Lower lobe of right lung (tissue), 2 donors: ENCODE data around the gene C12orf42. TPM values are rescaled to one million over a fixed set of nuclear protein-coding genes. Genes with fewer than 3 reads are reported as not detected.

Source experiments
- ATAC-seq, 2 donors: fragments of 200-7000 bp; cut with Tn5 transposase; one replicate each; pipeline ENCODE4 v1.9.1; 2020 to 2022; ENCODE audit warnings: mild to moderate bottlenecking in 2 of 2, moderate library complexity in 2 of 2
- DNase-seq: peaks from one replicate; pipeline ENCODE4 v3.0.0-alpha.2; 2020
- H3K27ac ChIP-seq: fragments of 200-600 bp; one replicate; pipeline ENCODE4 v1.8.0; 2022
- H3K27me3 ChIP-seq: fragments of 200-600 bp; one replicate; pipeline ENCODE4 v1.8.0; 2022; ENCODE audit warnings: low read depth
- H3K36me3 ChIP-seq: fragments of 200-600 bp; one replicate; pipeline ENCODE4 v1.8.0; 2022; ENCODE audit warnings: mild to moderate bottlenecking
- H3K4me1 ChIP-seq: fragments of 200-600 bp; one replicate; pipeline ENCODE4 v1.8.0; 2022
- H3K4me3 ChIP-seq: fragments of 200-600 bp; one replicate; pipeline ENCODE4 v1.8.0; 2022; ENCODE audit warnings: mild to moderate bottlenecking
- H3K9me3 ChIP-seq: fragments of 200-600 bp; one replicate; pipeline ENCODE4 v1.8.0; 2022
- CTCF ChIP-seq: fragments of 200-600 bp; IDR thresholded peaks from one replicate; pipeline ENCODE4 v1.8.0; 2022; ENCODE audit warnings: antibody characterized with exemption, mild to moderate bottlenecking
- intact Hi-C: fragments of 100-400 bp; cut with DNase I; formaldehyde crosslinking; loops from one replicate; pipeline ENCODE4 v1.11.0; 2022
- total RNA-seq: library from RNA; stranded (reverse); fragmentation: NEBNext Ultra II Directional; extraction: Animal tissue kit (Norgen Biotek cat#: 25700); gene quantifications from one replicate; pipeline ENCODE4 v1.2.1, GENCODE V29; 2021
- donor health status: DM: no; HTN: yes; CAD: no; lungs with severe emphysema.

C12orf42 gene
- total RNA-seq, 1 donor from 2014 or later = not detected

GRCh38 chr12:103313894-103314293 is 181.9 kb downstream of the C12orf42 start:
- intact Hi-C loops = no loop called here
- Histone ChIP-seq H3K27ac (no peak overlapping the region), H3K27me3 (no peaks in the 10 kb centered on the region), H3K9me3 (no peaks in the 10 kb centered on the region), H3K4me1 (no peaks in the 10 kb centered on the region), H3K4me3 (no peak overlapping the region), H3K36me3 (no peaks in the 10 kb centered on the region)
- DNase-seq (no peak), ATAC-seq (no peak)
- TF ChIP-seq CTCF = no peak

DNA sequence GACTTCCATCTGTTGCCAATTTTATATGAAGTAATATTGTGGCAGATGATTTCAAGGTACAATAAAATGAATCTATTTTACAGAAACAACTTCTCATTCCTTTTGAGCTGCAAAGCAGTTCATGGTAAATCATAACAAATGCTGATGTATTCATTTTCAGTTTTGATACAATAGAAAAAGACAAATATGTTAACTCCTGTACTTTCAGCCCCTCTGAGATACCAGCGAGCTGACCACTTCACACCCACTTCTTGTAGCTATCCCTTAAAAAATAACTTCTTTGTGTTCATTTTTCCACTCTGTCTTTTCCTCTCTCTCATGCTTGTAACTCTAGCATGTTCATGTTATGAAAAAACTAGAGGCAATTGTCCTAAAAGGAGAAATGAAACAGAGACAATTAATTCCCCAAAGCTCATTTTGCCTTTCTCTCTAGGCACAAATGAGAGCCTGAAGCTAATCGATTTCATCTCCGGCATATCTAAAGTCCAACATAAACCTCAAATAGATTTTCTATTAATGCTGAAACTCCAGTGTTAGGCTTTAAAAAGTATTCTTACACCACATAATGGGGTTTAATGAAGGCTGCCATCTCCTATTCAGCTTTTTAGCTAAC is 182.9 kb downstream of the C12orf42 start:
- intact Hi-C loops = no loop called here
- DNase-seq (no peak), ATAC-seq (no peak)
- Histone ChIP-seq H3K27ac (no peak overlapping the region), H3K4me1 (no peaks in the 10 kb centered on the region), H3K36me3 (no peaks in the 10 kb centered on the region), H3K9me3 (no peaks in the 10 kb centered on the region), H3K4me3 (no peak overlapping the region), H3K27me3 (no peaks in the 10 kb centered on the region)
- TF ChIP-seq CTCF = no peak

- intact Hi-C loops = no loop called here
- Histone ChIP-seq H3K4me3 (no peak overlapping the region), H3K36me3 (no peaks in the 10 kb centered on the region), H3K27ac (no peak overlapping the region), H3K9me3 (no peaks in the 10 kb centered on the region), H3K27me3 (no peaks in the 10 kb centered on the region), H3K4me1 (no peaks in the 10 kb centered on the region)
- ATAC-seq (no peak), DNase-seq (no peak)
- TF ChIP-seq CTCF = no peak
Measured at GRCh38 chr12:103310546-103311270, 185.1 kb downstream of the C12orf42 start.

DNA sequence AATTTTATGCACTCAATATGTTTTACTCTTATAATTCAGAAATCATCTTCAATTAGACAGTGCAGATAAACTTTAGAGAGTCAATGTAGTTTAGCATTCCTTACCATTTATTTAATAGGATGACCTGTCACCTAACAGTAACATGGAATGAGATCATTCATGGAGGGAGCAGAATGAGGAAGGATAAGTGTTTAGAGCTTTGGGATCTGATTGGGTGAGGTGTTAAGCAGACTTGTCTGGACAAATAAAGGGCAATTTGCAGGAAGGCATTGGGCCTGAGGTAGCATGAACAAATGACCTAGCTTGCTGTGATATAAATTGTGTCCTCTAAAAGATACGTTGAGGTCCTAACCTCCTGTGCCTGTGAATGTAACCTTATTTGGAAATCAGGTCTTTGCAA is 187.4 kb downstream of the C12orf42 start:
- no peak for TF ChIP-seq CTCF
- no peak for ATAC-seq
- no peak overlapping the region for H3K4me3 ChIP-seq

GRCh38 chr12:103303484-103303883 is 192.3 kb downstream of the C12orf42 start:
- ATAC-seq = no peak
- no peak overlapping the region for H3K4me3 ChIP-seq
- no peaks in the 10 kb centered on the region for H3K9me3 ChIP-seq
- peaks cover 15% of the 10 kb centered on the region for H3K27me3 ChIP-seq
- no peak overlapping the region for H3K27ac ChIP-seq
- no peak for TF ChIP-seq CTCF
- DNase-seq = no peak
- H3K4me1 ChIP-seq = no peaks in the 10 kb centered on the region
- H3K36me3 ChIP-seq = no peaks in the 10 kb centered on the region
- intact Hi-C loops = no loop called here

More for the DNA sequence above, 187.4 kb downstream of the C12orf42 start:
- intact Hi-C loops = no loop called here
- Histone ChIP-seq H3K36me3 (no peaks in the 10 kb centered on the region), H3K27ac (no peak overlapping the region), H3K4me1 (no peaks in the 10 kb centered on the region), H3K9me3 (no peaks in the 10 kb centered on the region), H3K27me3 (no peaks in the 10 kb centered on the region)
- DNase-seq = no peak
